Measurements from ENCODE around the gene LRRC75A.
"Not testable (repeated sequence)": the region's sequence is repeated elsewhere in the genome, so short reads cannot be mapped to it uniquely, and the experiment has no call there.

LRRC75A gene

DNA sequence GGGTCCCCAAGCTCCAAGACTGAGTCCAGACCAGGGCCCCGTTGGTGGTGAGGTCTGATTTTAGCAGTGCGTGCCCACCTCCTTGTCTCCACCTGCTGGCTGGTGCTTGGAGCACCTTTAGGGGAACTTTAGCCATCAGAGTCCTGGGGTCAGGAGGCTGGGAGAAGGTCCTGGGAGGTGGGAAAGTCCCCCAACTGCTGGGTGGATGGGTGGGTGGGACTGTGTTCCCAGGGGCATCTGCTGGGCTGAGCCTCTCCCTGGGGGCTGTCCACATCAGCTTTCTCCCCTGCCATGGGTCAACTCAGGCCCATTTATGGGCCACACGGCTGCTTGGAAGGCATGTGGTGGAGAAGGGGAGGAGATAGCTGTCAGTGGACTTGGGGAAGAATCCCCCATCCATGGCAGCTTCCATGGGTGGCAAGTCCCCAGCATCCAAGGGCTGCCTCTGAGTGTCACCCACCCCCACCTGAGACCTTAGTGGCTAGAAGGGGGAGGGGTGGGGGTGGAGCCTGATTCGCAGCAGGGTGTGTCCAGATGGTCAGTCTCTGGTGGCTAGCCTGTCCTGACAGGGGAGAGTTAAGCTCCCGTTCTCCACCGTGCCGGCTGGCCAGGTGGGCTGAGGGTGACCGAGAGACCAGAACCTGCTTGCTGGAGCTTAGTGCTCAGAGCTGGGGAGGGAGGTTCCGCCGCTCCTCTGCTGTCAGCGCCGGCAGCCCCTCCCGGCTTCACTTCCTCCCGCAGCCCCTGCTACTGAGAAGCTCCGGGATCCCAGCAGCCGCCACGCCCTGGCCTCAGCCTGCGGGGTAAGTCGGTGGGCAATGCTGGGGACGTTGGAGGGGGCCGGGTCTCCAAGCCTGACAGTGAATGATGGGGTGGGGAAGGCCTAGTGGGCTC is 76.7 kb downstream of the LRRC75A start, which contains the start of gene TRPV2:
Gene TRPV2, plus strand, starts transcription at position 541 of the 894 bp plus-strand sequence. CDS start 2,098 bp downstream, outside the sequence.
- Histone ChIP-seq H3K27me3 (ENCODE audit: low read depth, low read length) (no peaks in the 10 kb centered on the region), H3K4me3 (ENCODE audit: low read length) (peak within 1 kb of the TSS; percentile 89)
- TF ChIP-seq, protein P1, sequence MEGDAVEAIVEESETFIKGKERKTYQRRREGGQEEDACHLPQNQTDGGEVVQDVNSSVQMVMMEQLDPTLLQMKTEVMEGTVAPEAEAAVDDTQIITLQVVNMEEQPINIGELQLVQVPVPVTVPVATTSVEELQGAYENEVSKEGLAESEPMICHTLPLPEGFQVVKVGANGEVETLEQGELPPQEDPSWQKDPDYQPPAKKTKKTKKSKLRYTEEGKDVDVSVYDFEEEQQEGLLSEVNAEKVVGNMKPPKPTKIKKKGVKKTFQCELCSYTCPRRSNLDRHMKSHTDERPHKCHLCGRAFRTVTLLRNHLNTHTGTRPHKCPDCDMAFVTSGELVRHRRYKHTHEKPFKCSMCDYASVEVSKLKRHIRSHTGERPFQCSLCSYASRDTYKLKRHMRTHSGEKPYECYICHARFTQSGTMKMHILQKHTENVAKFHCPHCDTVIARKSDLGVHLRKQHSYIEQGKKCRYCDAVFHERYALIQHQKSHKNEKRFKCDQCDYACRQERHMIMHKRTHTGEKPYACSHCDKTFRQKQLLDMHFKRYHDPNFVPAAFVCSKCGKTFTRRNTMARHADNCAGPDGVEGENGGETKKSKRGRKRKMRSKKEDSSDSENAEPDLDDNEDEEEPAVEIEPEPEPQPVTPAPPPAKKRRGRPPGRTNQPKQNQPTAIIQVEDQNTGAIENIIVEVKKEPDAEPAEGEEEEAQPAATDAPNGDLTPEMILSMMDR (IDR thresholded peaks at IDR 0.05; ENCODE audit: low read depth, low read length), result peak; percentile 63
- no peak for TF ChIP-seq EZH2phosphoT487 (IDR thresholded peaks at IDR 0.05; ENCODE audit: low read depth)

DNA sequence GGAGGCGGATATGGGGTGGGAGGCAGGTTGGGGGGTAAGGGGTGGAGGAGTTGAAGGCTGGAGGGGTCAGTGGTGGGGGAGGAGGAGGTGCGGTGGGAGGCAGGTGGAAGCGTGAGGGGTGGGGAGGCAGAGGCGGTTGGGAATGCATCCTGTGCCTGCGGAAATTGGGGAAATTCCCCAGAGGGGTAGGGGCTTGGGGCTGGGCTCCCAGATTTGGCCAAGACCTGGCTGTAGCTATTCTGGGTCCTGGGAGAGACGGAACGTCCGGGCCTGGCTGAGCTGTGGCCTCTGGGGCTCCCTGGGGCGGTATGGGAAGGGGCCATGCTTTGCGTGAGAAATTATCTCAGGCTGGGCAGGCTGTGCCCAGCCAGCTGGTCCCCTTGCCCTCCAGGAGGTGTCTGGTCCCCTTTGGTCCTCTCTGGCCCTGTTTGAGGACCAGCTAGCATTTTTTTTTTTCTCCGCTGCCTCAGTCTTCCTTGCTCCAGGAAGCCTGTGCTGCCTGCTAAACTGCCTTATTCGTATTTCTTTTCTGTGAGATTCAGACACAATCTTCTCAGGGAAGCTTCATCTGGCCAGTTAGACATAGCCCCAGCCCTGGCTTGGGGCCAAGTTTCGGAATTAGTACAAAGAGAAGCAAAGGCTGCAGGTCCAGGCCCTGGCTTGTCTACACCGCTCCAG is 83.9 kb downstream of the LRRC75A start:
- peak overlapping the region; percentile 56; the same call in 1 of the 2 replicates for H3K9ac ChIP-seq (ENCODE audit: low read length)

More for the DNA sequence above, 76.7 kb downstream of the LRRC75A start, which contains the start of gene TRPV2:
- H3K4me1 ChIP-seq (ENCODE audit: low read length), result peaks cover 39% of the 10 kb centered on the region
- peak within 1 kb of the TSS; percentile 94 for H3K27ac ChIP-seq (ENCODE audit: low read length)
- H4K20me1 ChIP-seq (ENCODE audit: insufficient read depth, low read length), result no peaks in the 10 kb centered on the region
- H3K9me3 ChIP-seq (ENCODE audit: insufficient read depth, low read length), result no peaks in the 10 kb centered on the region
- no peaks in the 10 kb centered on the region for H3K36me3 ChIP-seq (replicated peaks; ENCODE audit: low read depth, low read length)
- no peak within 1 kb of the TSS for H2AFZ ChIP-seq (ENCODE audit: low read depth, low read length)
- peak within 1 kb of the TSS; percentile 85 for H3K9ac ChIP-seq (ENCODE audit: low read length)
- H3K4me2 ChIP-seq (ENCODE audit: low read length), result peak within 1 kb of the TSS; percentile 95
- H3K79me2 ChIP-seq (ENCODE audit: low read length), result peaks cover 19% of the 10 kb centered on the region

DNA sequence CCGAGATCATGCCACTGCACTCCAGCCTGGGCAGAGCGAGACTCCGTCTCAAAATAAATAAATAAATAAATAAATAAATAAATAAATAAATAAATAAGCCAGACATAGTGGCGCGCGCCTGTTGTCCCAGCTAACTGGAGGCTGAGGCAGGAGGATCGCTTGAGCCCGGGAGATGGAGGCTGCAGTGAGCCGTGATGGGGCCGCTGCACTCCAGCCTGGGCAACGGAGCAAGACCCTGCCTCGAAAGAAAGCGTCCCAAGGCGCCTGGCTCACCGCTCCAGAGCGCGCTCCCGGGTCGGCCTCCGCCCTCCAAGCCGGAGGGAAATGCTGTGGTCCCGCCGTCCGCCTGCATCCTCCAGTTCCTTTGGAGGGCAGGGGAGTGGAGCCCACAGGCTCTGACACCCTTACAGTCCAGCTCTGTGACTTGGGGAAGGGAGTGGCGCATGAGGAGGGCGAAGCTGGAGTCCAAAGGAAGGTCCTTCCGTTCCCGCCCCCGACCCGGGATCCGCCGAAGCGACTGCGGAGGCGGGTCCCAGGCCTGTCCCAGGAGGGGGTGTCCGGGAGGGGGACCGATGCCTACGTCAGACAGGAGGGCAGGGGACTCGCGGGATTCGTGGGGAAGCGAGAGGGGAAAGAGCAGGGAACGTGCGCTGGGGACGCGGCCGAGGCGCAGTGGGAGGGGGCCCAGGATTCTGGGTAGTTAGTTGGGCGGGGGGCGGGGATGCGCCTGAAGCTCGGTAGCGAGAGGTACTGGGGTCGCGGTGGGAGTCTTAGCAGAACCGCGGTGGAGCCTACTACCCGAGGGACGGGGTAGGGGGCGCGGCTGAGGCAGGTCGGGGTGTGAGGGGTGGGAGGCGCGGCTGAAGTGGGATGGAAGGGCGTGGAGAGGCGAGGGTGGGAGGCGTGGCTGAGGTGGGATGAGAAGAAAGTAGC is 85.0 kb downstream of the LRRC75A start:
- H4K20me1 ChIP-seq (ENCODE audit: insufficient read depth, low read length), result no peaks in the 10 kb centered on the region
- no peaks in the 10 kb centered on the region for H3K27me3 ChIP-seq (ENCODE audit: low read depth, low read length)
- no peaks in the 10 kb centered on the region for H3K79me2 ChIP-seq (ENCODE audit: low read length)
- no peaks in the 10 kb centered on the region for H3K9me3 ChIP-seq (ENCODE audit: insufficient read depth, low read length)
- H3K36me3 ChIP-seq (replicated peaks; ENCODE audit: low read depth, low read length), result no peaks in the 10 kb centered on the region
- H3K4me3 ChIP-seq (ENCODE audit: low read length), result peak overlapping the region; percentile 73
- peaks cover 17% of the 10 kb centered on the region for H3K4me1 ChIP-seq (ENCODE audit: low read length)
- H2AFZ ChIP-seq (ENCODE audit: low read depth, low read length), result peak overlapping the region; percentile 30; the same call in 1 of the 2 replicates
- TF ChIP-seq EZH2phosphoT487 (IDR thresholded peaks at IDR 0.05; ENCODE audit: low read depth), result no peak
- TF ChIP-seq, protein P1 (IDR thresholded peaks at IDR 0.05; ENCODE audit: low read depth, low read length), result no peak; the same call in 1 of the 2 replicates
- H3K9ac ChIP-seq (ENCODE audit: low read length), result peak overlapping the region; percentile 20; the same call in 1 of the 2 replicates
- peak overlapping the region; percentile 66 for H3K4me2 ChIP-seq (ENCODE audit: low read length)
- no peak overlapping the region for H3K27ac ChIP-seq (ENCODE audit: low read length)

More for the DNA sequence above, 83.9 kb downstream of the LRRC75A start:
- no peak for TF ChIP-seq EZH2phosphoT487 (IDR thresholded peaks at IDR 0.05; ENCODE audit: low read depth)
- TF ChIP-seq, protein P1 (IDR thresholded peaks at IDR 0.05; ENCODE audit: low read depth, low read length), result no peak
- Histone ChIP-seq H3K27ac (ENCODE audit: low read length) (peak overlapping the region; percentile 76), H3K36me3 (replicated peaks; ENCODE audit: low read depth, low read length) (no peaks in the 10 kb centered on the region), H3K4me2 (ENCODE audit: low read length) (peak overlapping the region; percentile 82), H4K20me1 (ENCODE audit: insufficient read depth, low read length) (no peaks in the 10 kb centered on the region), H3K4me3 (ENCODE audit: low read length) (peak overlapping the region; percentile 69), H3K27me3 (ENCODE audit: low read depth, low read length) (no peaks in the 10 kb centered on the region), H3K79me2 (ENCODE audit: low read length) (no peaks in the 10 kb centered on the region), H2AFZ (ENCODE audit: low read depth, low read length) (peak overlapping the region; percentile 60; the same call in 1 of the 2 replicates), H3K4me1 (ENCODE audit: low read length) (peaks cover 17% of the 10 kb centered on the region), H3K9me3 (ENCODE audit: insufficient read depth, low read length) (no peaks in the 10 kb centered on the region)

DNA sequence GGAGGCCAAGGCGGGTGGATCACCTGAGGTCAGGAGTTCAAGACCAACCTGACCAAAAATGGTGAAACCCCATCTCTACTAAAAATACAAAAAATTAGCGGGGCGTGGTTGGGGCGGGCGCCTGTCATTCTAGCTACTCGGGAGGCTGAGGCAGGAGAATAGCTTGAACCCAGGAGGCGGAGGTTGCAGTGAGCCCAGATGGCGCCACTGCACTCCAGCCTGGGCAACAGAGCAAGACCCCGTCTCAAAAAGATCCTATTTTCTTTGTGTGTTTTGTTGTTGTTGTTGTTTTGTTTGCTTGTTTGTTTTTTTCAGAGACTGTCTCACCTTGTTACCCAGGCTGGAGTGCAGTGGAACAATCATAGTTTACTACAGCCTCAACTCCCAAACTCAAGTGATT is 88.1 kb downstream of the LRRC75A start:
- not testable (repeated sequence) for H3K36me3 ChIP-seq (replicated peaks; ENCODE audit: low read depth, low read length); H2AFZ ChIP-seq (ENCODE audit: low read depth, low read length); H3K9me3 ChIP-seq (ENCODE audit: insufficient read depth, low read length); H3K27ac ChIP-seq (ENCODE audit: low read length); H3K27me3 ChIP-seq (ENCODE audit: low read depth, low read length); H4K20me1 ChIP-seq (ENCODE audit: insufficient read depth, low read length); H3K4me2 ChIP-seq (ENCODE audit: low read length); H3K4me3 ChIP-seq (ENCODE audit: low read length); H3K9ac ChIP-seq (ENCODE audit: low read length); H3K79me2 ChIP-seq (ENCODE audit: low read length)
- H3K4me1 ChIP-seq (ENCODE audit: low read length), result peaks cover 17% of the 10 kb centered on the region

All from OCI-LY3 (cell line).